Common myeloid progenitor, CD34-positive (primary cell): ENCODE measurements around the gene BRD7.

ENCODE experiments used
- CTCF ChIA-PET: fragments of 350-600 bp; sonication (Branson Sonifier 250); formaldehyde crosslinking; loops from one replicate; lab custom pipeline; 2021; ENCODE audit warnings: antibody characterized with exemption; lab: Charles Lee
- POLR2A ChIA-PET: fragments of 350-600 bp; sonication (Branson Sonifier 250); formaldehyde crosslinking; loops from one replicate; lab custom pipeline; 2021; ENCODE audit warnings: antibody characterized with exemption; lab: Charles Lee
- DNase-seq, 3 donors: peaks; one replicate each; pipeline versions ENCODE4 v3.0.0 to v3.0.0-alpha.2; 2013
- H3K27ac ChIP-seq, 2 experiments: 1 replicate in 1 of 2; 2 replicates in 1 of 2; pipeline ENCODE4 v1.7.0; 2013; ENCODE audit warnings: inconsistent platforms in 2 of 2, low read length in 2 of 2, mild to moderate bottlenecking in 2 of 2, low read depth in 1 of 2, moderate library complexity in 1 of 2; ENCODE audit not compliant: severe bottlenecking in 2 of 2, insufficient read depth in 1 of 2, poor library complexity in 1 of 2
- H3K27me3 ChIP-seq, 5 experiments: replicated peaks in 2 of 5; 1 replicate in 3 of 5; 2 replicates in 2 of 5; pipeline versions ENCODE4 v1.6.1 to v1.7.0; 2013; ENCODE audit warnings: low read length in 4 of 5, mild to moderate bottlenecking in 2 of 5, moderate library complexity in 2 of 5, inconsistent platforms in 1 of 5; ENCODE audit not compliant: insufficient read depth in 5 of 5, control insufficient read depth in 4 of 5
- H3K36me3 ChIP-seq, 4 experiments: 1 replicate in 2 of 4; 2 replicates in 2 of 4; pipeline versions ENCODE4 v1.6.1 to v1.7.0; 2013; ENCODE audit warnings: low read length in 3 of 4, control low read depth in 1 of 4, mild to moderate bottlenecking in 1 of 4; ENCODE audit not compliant: control insufficient read depth in 4 of 4, insufficient read depth in 4 of 4
- H3K4me1 ChIP-seq, 4 experiments: 1 replicate in 3 of 4; 2 replicates in 1 of 4; pipeline versions ENCODE4 v1.6.1 to v1.7.1; 2013; ENCODE audit warnings: low read length in 3 of 4, mild to moderate bottlenecking in 3 of 4, control low read depth in 1 of 4, inconsistent platforms in 1 of 4, moderate library complexity in 1 of 4; ENCODE audit not compliant: control insufficient read depth in 4 of 4, insufficient read depth in 4 of 4; ENCODE audit errors: control extremely low read depth in 1 of 4
- H3K4me3 ChIP-seq, 7 experiments: 1 replicate in 4 of 7; 2 replicates in 3 of 7; pipeline versions ENCODE4 v1.5.1 to v1.7.0; 2013; ENCODE audit warnings: mild to moderate bottlenecking in 7 of 7, low read length in 6 of 7, moderate library complexity in 6 of 7, inconsistent platforms in 2 of 7, low read depth in 2 of 7, control low read depth in 1 of 7; ENCODE audit not compliant: insufficient read depth in 4 of 7, control insufficient read depth in 1 of 7; ENCODE audit errors: extremely low read depth in 1 of 7
- H3K9me3 ChIP-seq, 5 experiments: 1 replicate in 4 of 5; 2 replicates in 1 of 5; pipeline versions ENCODE4 v1.6.1 to v1.7.1; 2013; ENCODE audit warnings: low read length in 4 of 5, mild to moderate bottlenecking in 2 of 5, inconsistent platforms in 1 of 5, low read depth in 1 of 5, moderate library complexity in 1 of 5; ENCODE audit not compliant: control insufficient read depth in 4 of 5, insufficient read depth in 2 of 5; ENCODE audit errors: control extremely low read depth in 1 of 5
- WGBS: methylation state at CpG from one replicate; pipeline ENCODE4 v1.1.5; 2013; ENCODE audit not compliant: insufficient coverage; 5-methylcytosine and 5-hydroxymethylcytosine counted together

BRD7 gene

DNA sequence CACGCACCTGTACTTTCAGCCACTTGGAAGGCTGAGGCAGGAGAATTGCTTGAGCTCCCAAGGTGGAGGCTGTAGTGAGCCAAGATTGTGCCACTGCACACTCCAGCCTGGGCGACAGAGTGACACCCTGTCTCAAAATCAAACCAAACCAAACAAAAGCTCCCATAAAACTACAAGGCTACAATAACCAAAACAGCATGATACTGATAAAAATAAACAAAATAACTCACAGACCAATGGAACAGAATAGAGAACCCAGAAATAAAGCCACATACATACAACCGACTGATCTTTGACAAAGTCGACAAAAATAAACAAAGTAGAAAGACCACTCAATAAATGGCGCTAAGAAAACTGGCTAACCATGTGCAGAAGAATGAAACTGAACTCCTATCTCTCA is 37.2 kb downstream of the BRD7 start:
- ChIA-PET POLR2A (no interaction called here), CTCF (no interaction called here)
- Histone ChIP-seq H3K4me3 (no peak overlapping the region), H3K4me1 (peaks cover 0 to 31% (median 4%) of the 10 kb centered on the region in 4 experiments), H3K27ac (no peak overlapping the region), H3K36me3 (peaks cover 12 to 61% (median 25%) of the 10 kb centered on the region in 4 experiments), H3K9me3 (peaks cover 0 to 2% (median 0%) of the 10 kb centered on the region in 5 experiments), H3K27me3 (no peaks in the 10 kb centered on the region)
- DNase-seq = no peak
- WGBS = 74% methylated on average over 4 of the region's 5 CpGs

DNA sequence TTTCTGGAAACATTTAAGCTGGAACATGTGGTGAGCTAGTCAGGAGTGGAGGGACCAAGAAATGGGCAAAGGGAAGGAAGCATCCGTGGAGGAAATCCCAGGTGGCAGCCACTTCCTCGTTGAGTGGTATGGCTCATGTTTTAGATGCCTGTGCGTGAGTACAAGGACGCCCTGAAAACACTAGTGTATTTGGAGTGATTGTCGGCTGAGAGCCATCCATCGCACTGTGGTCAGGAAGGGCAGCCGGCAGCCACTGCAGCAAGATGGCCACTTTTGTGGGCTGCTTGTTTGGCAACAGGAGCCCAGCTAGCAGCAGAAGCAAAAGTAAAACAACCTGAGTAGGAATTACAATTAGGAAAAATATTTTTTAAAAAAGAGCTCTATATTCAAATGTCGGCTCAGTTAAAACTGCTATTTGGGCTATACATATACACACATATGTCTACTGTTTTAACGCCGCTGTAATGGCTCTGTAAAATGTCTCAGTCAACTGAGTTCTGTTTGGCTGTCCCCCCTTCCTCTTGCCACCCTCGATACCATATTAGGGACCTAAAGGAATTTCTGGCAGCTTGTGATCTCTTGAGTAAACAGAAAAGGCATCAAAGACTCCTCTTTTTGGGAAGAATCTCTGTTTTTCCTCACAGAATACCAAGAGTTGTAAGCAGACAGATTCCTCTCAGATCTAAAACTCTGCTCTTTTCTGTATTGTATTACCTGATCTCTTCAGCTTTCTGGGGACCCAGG is 39.2 kb downstream of the BRD7 start:
- peak; percentile 50 to 78 (median 74) for DNase-seq
- Histone ChIP-seq H3K4me3 (peak overlapping the region in 2 of 7 experiments; percentile 33), H3K27ac (peak overlapping the region; percentile 23 to 62), H3K4me1 (peaks cover 0 to 21% (median 4%) of the 10 kb centered on the region in 4 experiments), H3K9me3 (peaks cover 0 to 2% (median 0%) of the 10 kb centered on the region in 5 experiments), H3K36me3 (peaks cover 9 to 64% (median 34%) of the 10 kb centered on the region in 4 experiments), H3K27me3 (no peaks in the 10 kb centered on the region)
- CTCF ChIA-PET = interaction anchor here (0.9 to 5.1 kb wide), 12 partner anchors 10 to 477 kb away, joined by 3 to 45 read pairs (median 4); no protein-coding TSS in a partner anchor
- POLR2A ChIA-PET = no interaction called here
- WGBS = 29% methylated on average over 7 of the region's 11 CpGs

DNA sequence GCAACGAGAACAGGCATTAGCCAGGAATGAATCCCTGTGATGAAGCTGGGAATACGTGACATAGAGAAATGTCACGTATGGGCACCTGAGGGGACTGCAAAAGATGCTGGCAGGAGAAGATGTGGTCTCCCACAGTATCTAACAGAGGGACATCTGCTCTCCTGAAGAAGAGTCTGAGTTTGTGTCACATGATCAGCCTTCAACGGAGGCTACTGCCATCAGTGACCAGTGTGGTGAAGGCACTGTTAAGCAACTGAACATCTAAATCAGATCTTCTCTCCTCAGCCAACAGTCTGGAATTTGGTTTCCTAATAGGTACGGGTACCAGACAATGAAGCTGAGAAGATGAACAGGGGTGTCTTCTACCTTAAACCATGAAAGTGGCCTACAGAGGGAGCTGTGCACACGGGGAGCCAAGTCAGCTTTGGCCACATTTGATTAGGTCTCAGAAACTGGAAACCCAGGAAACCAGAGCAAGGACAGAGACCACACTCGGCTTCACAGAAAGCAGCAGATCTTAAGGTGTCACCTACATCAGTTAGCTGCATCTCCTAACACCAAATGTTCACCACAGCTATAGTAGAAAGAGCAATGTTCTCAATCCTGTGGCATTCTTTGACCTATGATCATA is 41.8 kb downstream of the BRD7 start:
- ChIA-PET POLR2A (interaction anchor here (0.9 kb wide), 1 partner anchor 28 kb away, joined by 4 read pairs; no protein-coding TSS in a partner anchor), CTCF (interaction anchor here (0.6 to 5.1 kb wide), 28 partner anchors 10 to 479 kb away, joined by 3 to 45 read pairs (median 4); no protein-coding TSS in a partner anchor)
- H3K27me3 ChIP-seq = no peaks in the 10 kb centered on the region
- WGBS = 71% methylated on average over 5 of the region's 7 CpGs
- H3K9me3 ChIP-seq = no peaks in the 10 kb centered on the region
- no peak overlapping the region for H3K27ac ChIP-seq
- peak; percentile 61 to 71 (median 65) for DNase-seq
- peaks cover 25 to 71% (median 37%) of the 10 kb centered on the region in 4 experiments for H3K36me3 ChIP-seq
- H3K4me3 ChIP-seq = no peak overlapping the region
- peaks cover 0 to 18% (median 4%) of the 10 kb centered on the region in 4 experiments for H3K4me1 ChIP-seq

DNA sequence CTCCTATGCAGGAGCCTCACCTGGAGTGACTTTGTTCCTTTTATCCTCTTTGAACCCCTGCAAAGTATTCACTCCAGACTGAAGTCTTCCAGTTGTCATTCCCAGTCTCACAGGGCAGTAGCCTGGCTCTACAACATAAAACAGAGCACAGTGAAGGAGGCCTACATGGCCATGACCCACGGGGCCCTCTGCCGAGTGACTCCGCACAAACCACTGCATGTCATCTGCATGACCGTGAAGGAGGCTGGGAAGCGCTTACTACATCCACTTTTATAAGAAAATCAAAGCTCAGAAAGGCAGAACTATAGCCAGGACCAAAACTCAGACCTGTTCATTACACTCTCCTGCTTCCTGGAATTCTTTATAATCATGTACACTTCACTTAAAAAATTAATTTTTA is 42.5 kb downstream of the BRD7 start:
- POLR2A ChIA-PET = no interaction called here
- no peak overlapping the region for H3K4me3 ChIP-seq
- DNase-seq = no peak

DNA sequence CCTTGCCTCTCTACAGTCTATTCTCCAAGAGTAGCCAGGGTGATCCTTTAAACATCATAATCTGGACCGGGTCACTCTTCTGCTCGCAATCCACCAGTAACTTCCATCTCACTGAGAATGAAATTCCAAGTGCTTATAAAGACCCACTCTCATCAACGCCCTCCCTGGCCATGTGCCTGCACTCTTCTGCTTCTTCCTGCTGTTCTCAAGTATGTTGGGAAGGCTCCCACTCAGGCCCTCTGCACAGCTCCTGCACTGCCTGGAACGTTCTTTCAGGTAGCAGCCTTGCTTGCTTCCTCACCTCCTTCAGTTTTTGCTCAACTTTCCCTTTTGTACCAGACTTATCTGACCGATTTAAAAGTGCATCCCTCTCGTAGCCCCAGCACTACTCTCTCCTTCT is 44.4 kb downstream of the BRD7 start:
- 98% methylated on average over 5 of the region's 6 CpGs for WGBS
- H3K4me3 ChIP-seq = no peak overlapping the region
- POLR2A ChIA-PET = no interaction called here
- peaks cover 33 to 80% (median 53%) of the 10 kb centered on the region in 4 experiments for H3K36me3 ChIP-seq
- no peak for DNase-seq
- H3K9me3 ChIP-seq = no peaks in the 10 kb centered on the region
- H3K4me1 ChIP-seq = peaks cover 0 to 6% (median 0%) of the 10 kb centered on the region in 4 experiments
- H3K27ac ChIP-seq = peak overlapping the region in 1 of 2 experiments; percentile 3
- H3K27me3 ChIP-seq = no peaks in the 10 kb centered on the region
- CTCF ChIA-PET = interaction anchor here (0.6 to 2.4 kb wide), 6 partner anchors 29 to 341 kb away, joined by 3 to 9 read pairs (median 3); no protein-coding TSS in a partner anchor

More for the DNA sequence above, 42.5 kb downstream of the BRD7 start:
- H3K4me1 ChIP-seq = peaks cover 0 to 18% (median 4%) of the 10 kb centered on the region in 4 experiments
- H3K9me3 ChIP-seq = no peaks in the 10 kb centered on the region
- no peaks in the 10 kb centered on the region for H3K27me3 ChIP-seq
- peaks cover 26 to 74% (median 40%) of the 10 kb centered on the region in 4 experiments for H3K36me3 ChIP-seq
- no peak overlapping the region for H3K27ac ChIP-seq
- 89% methylated on average over 5 of the region's 5 CpGs for WGBS
- CTCF ChIA-PET = interaction anchor here (0.7 to 5.1 kb wide), 21 partner anchors 11 to 480 kb away, joined by 3 to 45 read pairs (median 4); no protein-coding TSS in a partner anchor

DNA sequence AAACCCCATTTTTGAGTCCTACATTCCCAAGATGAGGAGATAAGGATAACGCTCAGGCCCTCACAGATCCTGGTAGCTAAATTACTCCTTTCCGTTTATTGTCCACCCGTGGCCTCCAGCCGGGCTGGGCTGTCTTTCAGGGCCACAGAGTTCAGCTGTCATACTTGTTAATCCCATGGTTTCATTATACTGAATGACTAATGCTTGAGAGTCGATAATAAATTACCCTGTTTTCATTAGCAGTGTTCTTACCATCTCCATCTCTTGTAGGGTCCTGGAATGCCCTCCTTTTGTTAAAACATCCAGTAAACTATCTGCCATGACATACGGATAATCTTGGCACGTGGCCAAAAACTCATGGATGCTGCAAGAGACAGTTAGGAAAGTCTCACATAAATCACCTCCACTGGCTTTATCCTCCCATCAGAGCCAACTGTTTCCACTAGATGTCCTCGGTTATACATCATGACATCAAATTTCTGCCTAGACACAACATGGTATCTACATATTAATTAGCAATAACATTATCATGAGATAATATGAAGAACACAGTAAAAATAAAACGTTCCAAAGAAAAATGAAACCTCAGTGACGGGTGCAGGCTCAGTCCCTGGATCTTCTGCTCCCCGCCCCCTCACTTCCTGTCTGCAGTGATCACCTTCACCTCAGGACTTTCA is 45.3 kb downstream of the BRD7 start:
- peaks cover 34 to 82% (median 58%) of the 10 kb centered on the region in 4 experiments for H3K36me3 ChIP-seq
- no peak overlapping the region for H3K4me3 ChIP-seq
- no peak overlapping the region for H3K27ac ChIP-seq
- H3K27me3 ChIP-seq = no peaks in the 10 kb centered on the region
- no peaks in the 10 kb centered on the region for H3K9me3 ChIP-seq
- DNase-seq = peak in 2 of 3 donors; percentile 39 to 41
- WGBS = 92% methylated on average over 9 of the region's 11 CpGs
- H3K4me1 ChIP-seq = peaks cover 0 to 3% (median 0%) of the 10 kb centered on the region in 4 experiments
- ChIA-PET POLR2A (no interaction called here), CTCF (interaction anchor here (0.9 to 2.4 kb wide), 10 partner anchors 9 to 483 kb away, joined by 3 to 13 read pairs (median 3); no protein-coding TSS in a partner anchor)
